ENCODE data around the gene PITPNM2. TPM values are rescaled to one million over a fixed set of nuclear protein-coding genes. Genes with fewer than 3 reads are reported as not detected.

PITPNM2 gene
- total RNA-seq, 3 donors from 2014 or later (not counting 1 experiment from before 2014, with no cell fraction given) = 38.9 to 94.6 (median 42.5) TPM

DNA sequence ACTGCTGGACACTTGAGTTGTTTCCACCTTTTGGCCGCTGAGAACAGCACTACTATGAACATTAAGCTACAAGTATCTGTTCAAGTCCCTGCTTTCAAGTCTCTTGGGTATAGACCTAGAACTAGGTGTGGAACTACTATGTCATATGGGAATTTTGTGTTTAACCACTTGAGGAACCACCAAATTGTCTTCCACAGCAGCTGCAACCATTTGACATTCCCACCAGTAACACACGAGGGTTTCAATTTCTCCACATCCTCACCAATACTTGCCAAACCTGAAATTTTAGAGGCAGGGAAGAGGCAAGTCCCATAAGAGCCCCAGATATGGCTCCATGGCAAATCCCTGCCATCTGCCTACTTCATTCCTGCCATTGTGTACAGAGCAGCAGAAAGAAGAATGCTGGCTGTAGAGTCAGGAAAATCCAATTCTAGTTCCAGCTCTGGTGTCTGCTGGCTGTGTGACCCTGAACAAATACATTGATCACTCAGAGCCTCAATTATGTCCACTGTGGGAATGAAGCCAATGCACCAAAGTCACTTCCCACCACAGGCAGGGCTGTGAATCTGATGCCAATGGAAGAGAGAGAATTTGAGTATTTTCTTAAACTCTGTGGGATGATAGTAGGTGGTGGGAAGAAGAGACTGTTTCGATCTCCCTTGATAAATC, 17.8 kb downstream of the PITPNM2 start:
- H3K4me3 ChIP-seq (ENCODE audit: low read length) = no peak overlapping the region
- H3K27me3 ChIP-seq (ENCODE audit: control insufficient read depth, insufficient read depth, low read length) = no peaks in the 10 kb centered on the region
- H3K9me3 ChIP-seq (ENCODE audit: control insufficient read depth, insufficient read depth, low read length) = no peaks in the 10 kb centered on the region
- H3K36me3 ChIP-seq (ENCODE audit: control insufficient read depth, insufficient read depth, low read length) = no peaks in the 10 kb centered on the region
- no peak for ATAC-seq
- no peak overlapping the region for H3K4me3 Mint-ChIP-seq
- H3K27me3 Mint-ChIP-seq (ENCODE audit: low read depth in 2 of 2) = no peaks in the 10 kb centered on the region
- H3K27ac Mint-ChIP-seq = no peak overlapping the region
- 75% methylated on average over 2 of the region's 3 CpGs for WGBS (ENCODE audit: insufficient coverage)
- intact Hi-C loops (cut with micrococcal nuclease) = no loop called here
- no peaks in the 10 kb centered on the region for H3K36me3 Mint-ChIP-seq
- peaks cover 22% of the 10 kb centered on the region for H3K4me1 ChIP-seq (ENCODE audit: control insufficient read depth, insufficient read depth, low read length)
- no peak for DNase-seq
- H3K9me3 Mint-ChIP-seq = no peaks in the 10 kb centered on the region
- TF ChIP-seq, protein P1, sequence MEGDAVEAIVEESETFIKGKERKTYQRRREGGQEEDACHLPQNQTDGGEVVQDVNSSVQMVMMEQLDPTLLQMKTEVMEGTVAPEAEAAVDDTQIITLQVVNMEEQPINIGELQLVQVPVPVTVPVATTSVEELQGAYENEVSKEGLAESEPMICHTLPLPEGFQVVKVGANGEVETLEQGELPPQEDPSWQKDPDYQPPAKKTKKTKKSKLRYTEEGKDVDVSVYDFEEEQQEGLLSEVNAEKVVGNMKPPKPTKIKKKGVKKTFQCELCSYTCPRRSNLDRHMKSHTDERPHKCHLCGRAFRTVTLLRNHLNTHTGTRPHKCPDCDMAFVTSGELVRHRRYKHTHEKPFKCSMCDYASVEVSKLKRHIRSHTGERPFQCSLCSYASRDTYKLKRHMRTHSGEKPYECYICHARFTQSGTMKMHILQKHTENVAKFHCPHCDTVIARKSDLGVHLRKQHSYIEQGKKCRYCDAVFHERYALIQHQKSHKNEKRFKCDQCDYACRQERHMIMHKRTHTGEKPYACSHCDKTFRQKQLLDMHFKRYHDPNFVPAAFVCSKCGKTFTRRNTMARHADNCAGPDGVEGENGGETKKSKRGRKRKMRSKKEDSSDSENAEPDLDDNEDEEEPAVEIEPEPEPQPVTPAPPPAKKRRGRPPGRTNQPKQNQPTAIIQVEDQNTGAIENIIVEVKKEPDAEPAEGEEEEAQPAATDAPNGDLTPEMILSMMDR (IDR thresholded peaks at IDR 0.05) = no peak
- peaks cover 29 to 39% of the 10 kb centered on the region in 2 donors for H3K4me1 Mint-ChIP-seq
- no peak overlapping the region for H3K27ac ChIP-seq (ENCODE audit: low read length)

GRCh38 chr12:123131879-123132402, 18.9 kb downstream of the PITPNM2 start:
- WGBS (ENCODE audit: insufficient coverage) = 35% methylated on average over 12 of the region's 12 CpGs
- peak overlapping the region in 1 of 2 donors; percentile 73 for H3K27ac Mint-ChIP-seq
- no peaks in the 10 kb centered on the region for H3K27me3 Mint-ChIP-seq (ENCODE audit: low read depth in 2 of 2)
- H3K27me3 ChIP-seq (ENCODE audit: control insufficient read depth, insufficient read depth, low read length) = no peaks in the 10 kb centered on the region
- ATAC-seq = peak in 2 of 3 donors; percentile 37 to 53
- H3K4me1 ChIP-seq (ENCODE audit: control insufficient read depth, insufficient read depth, low read length) = peaks cover 22% of the 10 kb centered on the region
- no peak overlapping the region for H3K27ac ChIP-seq (ENCODE audit: low read length)
- H3K4me1 Mint-ChIP-seq = peaks cover 29 to 39% of the 10 kb centered on the region in 2 donors
- no peaks in the 10 kb centered on the region for H3K36me3 ChIP-seq (ENCODE audit: control insufficient read depth, insufficient read depth, low read length)
- intact Hi-C loops (cut with micrococcal nuclease) = no loop called here
- peak in 1 of 2 donors; percentile 74 for DNase-seq
- H3K36me3 Mint-ChIP-seq = no peaks in the 10 kb centered on the region
- H3K4me3 ChIP-seq (ENCODE audit: low read length) = no peak overlapping the region
- TF ChIP-seq, protein P1 (IDR thresholded peaks at IDR 0.05) = no peak
- H3K4me3 Mint-ChIP-seq = no peak overlapping the region
- H3K9me3 ChIP-seq (ENCODE audit: control insufficient read depth, insufficient read depth, low read length) = no peaks in the 10 kb centered on the region
- no peaks in the 10 kb centered on the region for H3K9me3 Mint-ChIP-seq

- WGBS (ENCODE audit: insufficient coverage) = 98% methylated on average over 4 of the region's 4 CpGs
- no peaks in the 10 kb centered on the region for H3K9me3 Mint-ChIP-seq
- no peak for ATAC-seq
- no peaks in the 10 kb centered on the region for H3K9me3 ChIP-seq (ENCODE audit: control insufficient read depth, insufficient read depth, low read length)
- H3K36me3 ChIP-seq (ENCODE audit: control insufficient read depth, insufficient read depth, low read length) = no peaks in the 10 kb centered on the region
- H3K4me1 Mint-ChIP-seq = peaks cover 34 to 43% of the 10 kb centered on the region in 2 donors
- H3K27me3 Mint-ChIP-seq (ENCODE audit: low read depth in 2 of 2) = no peaks in the 10 kb centered on the region
- TF ChIP-seq, protein P1 (IDR thresholded peaks at IDR 0.05) = no peak
- H3K4me1 ChIP-seq (ENCODE audit: control insufficient read depth, insufficient read depth, low read length) = peaks cover 22% of the 10 kb centered on the region
- DNase-seq = no peak
- no peaks in the 10 kb centered on the region for H3K27me3 ChIP-seq (ENCODE audit: control insufficient read depth, insufficient read depth, low read length)
- no peak overlapping the region for H3K4me3 Mint-ChIP-seq
- H3K27ac Mint-ChIP-seq = peak overlapping the region in 1 of 2 donors; percentile 73
- H3K4me3 ChIP-seq (ENCODE audit: low read length) = no peak overlapping the region
- no peak overlapping the region for H3K27ac ChIP-seq (ENCODE audit: low read length)
- H3K36me3 Mint-ChIP-seq = no peaks in the 10 kb centered on the region
- intact Hi-C loops (cut with micrococcal nuclease) = no loop called here
Observed at GRCh38 chr12:123131291-123131832, 19.5 kb downstream of the PITPNM2 start.
